Uterus (tissue), 4 donors: ENCODE results near the gene ZP1. TPM values are rescaled to one million over a fixed set of nuclear protein-coding genes. Genes with fewer than 3 reads are reported as not detected.

Experiments used
- DNase-seq, 2 donors: peaks; one replicate each; pipeline ENCODE4 v3.0.0-alpha.2; 2019 to 2020
- H3K27ac ChIP-seq, 2 donors: fragments of 200-600 bp; sonication (generic); 1 replicate in 1 of 2; 2 replicates in 1 of 2; pipeline ENCODE4 v1.5.1; 2016 to 2018
- H3K27me3 ChIP-seq, 2 donors: fragments of 200-600 bp; sonication (generic); one replicate each; pipeline ENCODE4 v1.5.1; 2018 to 2019; ENCODE audit warnings: control low read depth in 1 of 2
- H3K36me3 ChIP-seq, 2 donors: fragments of 200-600 bp; sonication (generic); one replicate each; pipeline ENCODE4 v1.5.1; 2019; ENCODE audit warnings: control low read depth in 1 of 2
- H3K4me1 ChIP-seq, 2 donors: fragments of 200-600 bp; sonication (generic); one replicate each; pipeline ENCODE4 v1.5.1; 2018 to 2019; ENCODE audit warnings: control low read depth in 1 of 2
- H3K4me3 ChIP-seq, 2 donors: fragments of 200-600 bp; sonication (generic); 1 replicate in 1 of 2; 2 replicates in 1 of 2; pipeline ENCODE4 v1.5.1; 2018 to 2019; ENCODE audit warnings: mild to moderate bottlenecking in 1 of 2
- H3K9me3 ChIP-seq, 2 donors: fragments of 200-600 bp; sonication (generic); one replicate each; pipeline ENCODE4 v1.5.1; 2019; ENCODE audit warnings: control low read depth in 1 of 2
- CTCF ChIP-seq, 4 experiments: fragments of 200-600 bp in 2 of 4; fragments of 450-650 bp in 2 of 4; sonication (generic) in 2 of 4; IDR thresholded peaks; one replicate each; pipeline ENCODE4 v1.5.1; 2016 to 2019; ENCODE audit warnings: antibody characterized with exemption in 4 of 4, mild to moderate bottlenecking in 2 of 4, moderate library complexity in 1 of 4
- POLR2A ChIP-seq, 2 donors: fragments of 450-650 bp; IDR thresholded peaks; one replicate each; pipeline ENCODE4 v1.6.1; 2016; ENCODE audit warnings: antibody characterized with exemption in 2 of 2, mild to moderate bottlenecking in 1 of 2, moderate library complexity in 1 of 2
- intact Hi-C: fragments of 100-400 bp; cut with DNase I; formaldehyde crosslinking; loops from one replicate; pipeline ENCODE4 v1.15.1; 2023; ENCODE audit warnings: low total_unique reads
- total RNA-seq, 4 donors: library from RNA; depleted of rRNA in 3 of 4; stranded (reverse); fragments of >200 nt in 3 of 4; gene quantifications; one replicate each; pipeline versions ENCODE4 v1.1.0 to v1.2.4, GENCODE V29; 2014 to 2023
- donor health status: DM: yes; HTN: yes; CAD: no.

The ZP1 gene
- total RNA-seq, 4 donors from 2014 or later: not detected

DNA sequence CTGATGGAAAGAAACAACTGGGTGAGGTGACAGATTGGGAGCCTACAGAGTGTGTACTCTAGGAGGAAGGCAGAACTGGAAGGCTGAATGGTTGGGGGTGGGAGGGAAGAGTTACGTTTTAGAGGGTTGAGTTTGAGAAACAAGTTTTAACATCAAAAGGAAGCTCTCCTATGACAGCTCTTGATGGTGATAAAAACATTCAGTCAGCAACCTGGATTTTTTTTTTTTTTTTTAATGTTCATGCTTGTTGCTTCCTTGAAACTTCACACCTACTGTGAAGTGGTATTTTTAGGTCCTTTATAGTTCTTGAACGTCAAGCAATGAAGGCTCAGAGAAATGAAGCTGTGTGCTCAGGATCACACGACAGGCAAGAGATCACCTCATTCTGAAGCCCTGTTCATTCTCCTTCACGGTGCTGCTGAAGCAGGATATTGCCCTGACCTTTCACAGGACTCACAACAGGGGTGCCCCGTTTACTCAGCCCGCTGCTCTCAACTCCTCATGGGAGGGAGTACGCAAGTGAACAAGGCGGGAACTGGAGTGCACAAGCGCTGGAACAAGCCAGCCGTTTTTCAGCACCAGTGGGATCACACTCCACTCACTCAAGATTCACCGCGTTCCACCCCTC, 45.0 kb downstream of the ZP1 start:
- TF ChIP-seq CTCF (IDR thresholded peaks at IDR 0.05) (no peak), POLR2A (IDR thresholded peaks at IDR 0.05) (no peak)
- peak overlapping the region in 1 of 2 donors; percentile 91 for H3K27ac ChIP-seq
- intact Hi-C loops: loop anchor here (5.0 kb wide), 1 partner anchor 70 kb away; the partner anchor contains the start of gene CCDC86

GRCh38 chr11:60912851-60913528, 45.6 kb downstream of the ZP1 start:
- intact Hi-C loops: loop anchor here (5.0 kb wide), 1 partner anchor 71 kb away; the partner anchor contains the start of gene CCDC86
- DNase-seq: no peak
- H3K36me3 ChIP-seq: no peaks in the 10 kb centered on the region
- peak overlapping the region in 1 of 2 donors; percentile 96 for H3K4me3 ChIP-seq
- H3K27ac ChIP-seq: peak overlapping the region; percentile 91 to 95
- TF ChIP-seq POLR2A (IDR thresholded peaks at IDR 0.05) (no peak), CTCF (IDR thresholded peaks at IDR 0.05) (no peak)
- peaks cover 11 to 17% of the 10 kb centered on the region in 2 donors for H3K4me1 ChIP-seq
- no peaks in the 10 kb centered on the region for H3K27me3 ChIP-seq
- H3K9me3 ChIP-seq: no peaks in the 10 kb centered on the region

More for the DNA sequence above, 45.0 kb downstream of the ZP1 start:
- H3K36me3 ChIP-seq: no peaks in the 10 kb centered on the region
- no peak for DNase-seq
- peaks cover 11 to 14% of the 10 kb centered on the region in 2 donors for H3K4me1 ChIP-seq
- no peak overlapping the region for H3K4me3 ChIP-seq
- no peaks in the 10 kb centered on the region for H3K9me3 ChIP-seq
- H3K27me3 ChIP-seq: no peaks in the 10 kb centered on the region

- peaks cover 11 to 17% of the 10 kb centered on the region in 2 donors for H3K4me1 ChIP-seq
- intact Hi-C loops: loop anchor here (5.0 kb wide), 1 partner anchor 72 kb away; the partner anchor contains the start of gene CCDC86
Observed at GRCh38 chr11:60913793-60914632, 46.7 kb downstream of the ZP1 start, which contains the start of gene TMEM109. TMEM109 (plus strand) TSS chr11:60914158; CDS start chr11:60919694, 5,536 bp downstream.

DNA sequence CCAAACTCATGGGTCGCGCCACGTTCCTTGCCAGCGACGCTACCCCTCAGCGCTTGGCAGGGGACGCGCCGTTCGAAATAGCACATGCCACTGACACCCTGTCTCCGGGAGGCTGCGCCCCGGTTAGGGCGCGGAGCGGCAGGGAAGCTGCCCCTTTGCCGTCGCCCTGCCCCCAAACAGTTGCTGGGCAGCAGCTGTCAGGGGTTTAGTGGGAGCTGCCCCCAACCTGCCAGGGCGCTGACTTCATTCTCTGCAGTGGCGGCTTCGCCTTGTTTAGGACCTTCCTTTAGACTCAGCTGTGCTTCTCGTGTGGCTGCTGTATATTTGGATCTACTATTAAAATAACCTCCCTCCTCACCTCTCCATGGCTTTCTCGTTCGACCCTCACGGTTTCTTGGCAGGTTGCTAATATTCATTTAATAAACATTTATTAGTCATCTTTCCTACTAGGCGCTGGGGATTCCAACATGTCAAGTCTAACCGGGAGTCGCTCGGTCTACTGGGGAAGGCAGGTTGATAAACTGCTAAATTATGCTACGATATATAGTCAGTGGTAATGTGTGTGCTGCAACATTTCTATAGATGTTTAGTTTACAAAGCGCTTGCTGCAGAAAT, 47.4 kb downstream of the ZP1 start:
- peak in 1 of 2 donors; percentile 54 for DNase-seq
- no peak for TF ChIP-seq POLR2A (IDR thresholded peaks at IDR 0.05)
- TF ChIP-seq CTCF (IDR thresholded peaks at IDR 0.05): no peak
- H3K4me3 ChIP-seq: peak overlapping the region; percentile 63 to 96
- peak overlapping the region; percentile 91 to 95 for H3K27ac ChIP-seq
- H3K36me3 ChIP-seq: no peaks in the 10 kb centered on the region
- intact Hi-C loops: loop anchor here (5.0 kb wide), 1 partner anchor 72 kb away; the partner anchor contains the start of gene CCDC86
- H3K27me3 ChIP-seq: no peaks in the 10 kb centered on the region
- H3K4me1 ChIP-seq: peaks cover 11 to 17% of the 10 kb centered on the region in 2 donors
- H3K9me3 ChIP-seq: no peaks in the 10 kb centered on the region

More at GRCh38 chr11:60913793-60914632, 46.7 kb downstream of the ZP1 start, which contains the start of gene TMEM109:
- no peaks in the 10 kb centered on the region for H3K27me3 ChIP-seq
- no peaks in the 10 kb centered on the region for H3K9me3 ChIP-seq
- H3K36me3 ChIP-seq: no peaks in the 10 kb centered on the region
- peak within 1 kb of the TSS; percentile 63 to 96 for H3K4me3 ChIP-seq
- DNase-seq: peak; percentile 87 to 88
- peak within 1 kb of the TSS; percentile 91 to 95 for H3K27ac ChIP-seq
- TF ChIP-seq POLR2A (IDR thresholded peaks at IDR 0.05): peak; percentile 59 to 70
- peak in 2 of 4 experiments; percentile 1 to 15 for TF ChIP-seq CTCF (IDR thresholded peaks at IDR 0.05)
